ENCODE results near the gene USP47.

USP47 gene

GRCh38 chr11:11894486-11894885 is 52.7 kb downstream of the USP47 start:
- no peak overlapping the region for H3K27ac ChIP-seq
- no peak for TF ChIP-seq CTCF (conservative IDR thresholded peaks at IDR 0.05)

- peak; percentile 63 for TF ChIP-seq CTCF (conservative IDR thresholded peaks at IDR 0.05)
- no peak overlapping the region for H3K27ac ChIP-seq
Observed at GRCh38 chr11:11895672-11896071, 53.9 kb downstream of the USP47 start.

- TF ChIP-seq CTCF (conservative IDR thresholded peaks at IDR 0.05), result no peak
- H3K27ac ChIP-seq, result no peak overlapping the region
Observed at GRCh38 chr11:11898648-11899047, 56.9 kb downstream of the USP47 start.

GRCh38 chr11:11899401-11899800 is 57.6 kb downstream of the USP47 start:
- TF ChIP-seq CTCF (conservative IDR thresholded peaks at IDR 0.05), result peak; percentile 37
- H3K27ac ChIP-seq, result no peak overlapping the region

GRCh38 chr11:11901929-11902328 is 60.2 kb downstream of the USP47 start:
- no peak overlapping the region; the same call in 1 of the 2 replicates for H3K27ac ChIP-seq
- TF ChIP-seq CTCF (conservative IDR thresholded peaks at IDR 0.05), result no peak

- TF ChIP-seq CTCF (conservative IDR thresholded peaks at IDR 0.05), result no peak
- no peak overlapping the region for H3K27ac ChIP-seq
Observed at GRCh38 chr11:11909727-11910126, 68.0 kb downstream of the USP47 start.

GRCh38 chr11:11910541-11910940 is 68.8 kb downstream of the USP47 start:
- TF ChIP-seq CTCF (conservative IDR thresholded peaks at IDR 0.05), result no peak
- no peak overlapping the region for H3K27ac ChIP-seq

- TF ChIP-seq CTCF (conservative IDR thresholded peaks at IDR 0.05), result no peak
- H3K27ac ChIP-seq, result no peak overlapping the region
Observed at GRCh38 chr11:11913395-11913794, 71.6 kb downstream of the USP47 start.
